Activated T-cell treated with anti-CD3 and anti-CD28 coated beads, Interleukin-2, amount 50 U/mL, for 72 hours (primary cell): ENCODE results near the gene MAP3K2. TPM values are rescaled to one million over a fixed set of nuclear protein-coding genes. Genes with fewer than 3 reads are reported as not detected.
A peak's percentile ranks its signal among the peaks of the same experiment; 100 is the strongest.

ENCODE experiments used
- ATAC-seq, 2 donors: fragments of 150-1000 bp; cut with Tn5 transposase; replicated peaks in 1 of 2; 2 replicates each; pipeline ENCODE4 v1.10.0; 2021; ENCODE audit warnings: moderate library complexity in 2 of 2, mild to moderate bottlenecking in 1 of 2
- DNase-seq, 2 donors: peaks; one replicate each; pipeline ENCODE4 v3.0.0; 2021 to 2022; ENCODE audit warnings: mixed read lengths in 1 of 2
- H3K27ac Mint-ChIP-seq: one replicate; pipeline ENCODE4 v1.8.0; 2022; ENCODE audit warnings: mild to moderate bottlenecking, moderate library complexity, mixed read lengths
- H3K27me3 Mint-ChIP-seq: one replicate; pipeline ENCODE4 v1.8.0; 2022; ENCODE audit warnings: low read depth, mixed read lengths
- H3K36me3 Mint-ChIP-seq, 2 donors: one replicate each; pipeline ENCODE4 v1.8.0; 2022; ENCODE audit warnings: mixed read lengths in 2 of 2, mild to moderate bottlenecking in 1 of 2; ENCODE audit not compliant: insufficient read depth in 2 of 2
- H3K4me1 Mint-ChIP-seq: one replicate; pipeline ENCODE4 v1.8.0; 2022; ENCODE audit warnings: low read depth, mixed read lengths
- H3K4me3 Mint-ChIP-seq, 2 donors: one replicate each; pipeline ENCODE4 v1.8.0; 2022; ENCODE audit warnings: mild to moderate bottlenecking in 2 of 2, mixed read lengths in 2 of 2, moderate library complexity in 2 of 2
- H3K9me3 Mint-ChIP-seq, 2 donors: one replicate each; pipeline ENCODE4 v1.8.0; 2022; ENCODE audit warnings: mixed read lengths in 2 of 2
- total RNA-seq, 2 donors: library from RNA; stranded (reverse); gene quantifications; one replicate each; pipeline ENCODE4 v1.2.3, GENCODE V29; 2022

The MAP3K2 gene
- total RNA-seq, 2 donors from 2014 or later, result 48.9 to 49.1 TPM

GRCh38 chr2:127373362-127374083, 14.3 kb downstream of the MAP3K2 start:
- Mint-ChIP-seq H3K36me3 (peaks cover 17 to 37% of the 10 kb centered on the region in 2 donors), H3K9me3 (peaks cover 7 to 12% of the 10 kb centered on the region in 2 donors), H3K27ac (no peak overlapping the region), H3K4me1 (peaks cover 7% of the 10 kb centered on the region), H3K4me3 (no peak overlapping the region), H3K27me3 (no peaks in the 10 kb centered on the region)
- no peak for ATAC-seq
- DNase-seq, result no peak

DNA sequence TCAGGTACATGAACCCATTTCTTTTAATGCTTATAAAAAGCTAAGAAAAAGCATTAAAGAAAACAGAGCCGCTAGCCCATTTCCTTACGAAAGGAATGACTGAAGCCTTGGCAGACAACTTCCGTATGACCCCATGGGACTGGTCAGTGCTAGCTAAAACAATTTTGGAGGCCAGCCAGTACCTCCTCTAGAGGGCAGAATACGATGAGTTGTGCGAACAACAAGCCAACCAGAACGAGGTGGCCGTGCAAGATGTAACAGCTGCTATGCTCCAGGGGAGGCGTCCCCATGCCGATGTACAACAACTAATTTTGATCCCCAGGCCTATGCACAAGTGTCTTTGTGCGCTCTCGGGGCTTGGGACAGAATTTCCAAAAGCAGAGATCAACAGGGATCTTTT, 16.7 kb downstream of the MAP3K2 start:
- Mint-ChIP-seq H3K36me3 (peaks cover 15 to 29% of the 10 kb centered on the region in 2 donors), H3K27ac (no peak overlapping the region), H3K27me3 (no peaks in the 10 kb centered on the region), H3K9me3 (peaks cover 7 to 10% of the 10 kb centered on the region in 2 donors), H3K4me1 (peaks cover 8% of the 10 kb centered on the region), H3K4me3 (no peak overlapping the region)
- DNase-seq, result no peak
- ATAC-seq, result no peak

- no peak for ATAC-seq
- H3K4me3 Mint-ChIP-seq, result no peak overlapping the region
- H3K9me3 Mint-ChIP-seq, result peaks cover 4 to 10% of the 10 kb centered on the region in 2 donors
- no peaks in the 10 kb centered on the region for H3K27me3 Mint-ChIP-seq
- H3K36me3 Mint-ChIP-seq, result peaks cover 10 to 22% of the 10 kb centered on the region in 2 donors
- H3K4me1 Mint-ChIP-seq, result peaks cover 18% of the 10 kb centered on the region
- H3K27ac Mint-ChIP-seq, result no peak overlapping the region
- no peak for DNase-seq
Observed at GRCh38 chr2:127370010-127370409, 17.8 kb downstream of the MAP3K2 start.

GRCh38 chr2:127365211-127365643, 22.5 kb downstream of the MAP3K2 start:
- no peak for DNase-seq
- H3K4me1 Mint-ChIP-seq, result peaks cover 37% of the 10 kb centered on the region
- H3K27ac Mint-ChIP-seq, result no peak overlapping the region
- H3K36me3 Mint-ChIP-seq, result peaks cover 2 to 5% of the 10 kb centered on the region in 2 donors
- no peaks in the 10 kb centered on the region for H3K27me3 Mint-ChIP-seq
- no peak for ATAC-seq
- peaks cover 0 to 2% of the 10 kb centered on the region in 2 donors for H3K9me3 Mint-ChIP-seq
- H3K4me3 Mint-ChIP-seq, result no peak overlapping the region

DNA sequence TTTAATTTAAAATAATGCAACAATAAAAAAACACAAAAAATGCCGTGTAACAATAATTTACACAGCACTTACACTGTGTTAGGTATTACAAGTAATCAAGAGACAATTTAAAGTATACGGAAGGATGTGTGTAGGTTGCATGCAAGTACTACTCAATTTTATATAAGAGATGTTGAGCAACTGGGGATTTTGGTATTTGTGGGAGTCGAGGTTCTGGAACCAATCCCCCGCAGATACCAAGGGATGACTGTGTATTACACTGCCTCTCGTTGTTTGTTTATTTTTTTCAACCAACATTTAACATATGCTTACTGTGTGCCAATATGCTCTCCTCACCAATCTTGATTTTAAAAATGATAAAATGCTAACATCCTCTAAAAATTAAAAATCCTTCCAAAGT, 24.8 kb downstream of the MAP3K2 start:
- Mint-ChIP-seq H3K27me3 (no peaks in the 10 kb centered on the region), H3K4me1 (peaks cover 50% of the 10 kb centered on the region), H3K9me3 (no peaks in the 10 kb centered on the region), H3K36me3 (no peaks in the 10 kb centered on the region), H3K27ac (no peak overlapping the region), H3K4me3 (no peak overlapping the region)
- no peak for ATAC-seq
- no peak for DNase-seq

- Mint-ChIP-seq H3K4me3 (no peak overlapping the region), H3K36me3 (no peaks in the 10 kb centered on the region), H3K4me1 (peaks cover 53% of the 10 kb centered on the region), H3K27me3 (no peaks in the 10 kb centered on the region), H3K27ac (no peak overlapping the region), H3K9me3 (no peaks in the 10 kb centered on the region)
- ATAC-seq (no peak), DNase-seq (no peak)
Observed at GRCh38 chr2:127361929-127362885, 25.6 kb downstream of the MAP3K2 start.

DNA sequence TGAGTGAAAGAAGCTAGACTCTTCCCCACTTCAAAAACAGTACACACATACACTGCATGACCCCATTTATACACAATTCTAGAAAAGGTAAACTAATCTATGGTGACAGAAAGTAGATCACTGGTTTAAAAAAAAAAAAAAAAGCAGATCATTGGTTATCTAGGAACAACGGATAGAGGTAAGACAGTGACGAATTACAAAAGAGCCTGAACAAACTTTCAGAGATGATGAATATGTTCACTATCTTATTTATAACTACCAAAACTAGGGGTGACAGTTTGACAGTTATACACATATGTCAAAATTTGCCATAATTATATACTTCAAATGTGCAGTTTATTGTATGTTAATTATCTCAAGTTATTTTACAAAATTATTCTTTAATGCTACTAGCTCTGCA, 27.5 kb downstream of the MAP3K2 start:
- H3K9me3 Mint-ChIP-seq, result no peaks in the 10 kb centered on the region
- ATAC-seq (no peak), DNase-seq (no peak)
- no peak overlapping the region for H3K27ac Mint-ChIP-seq
- peaks cover 39% of the 10 kb centered on the region for H3K4me1 Mint-ChIP-seq
- no peaks in the 10 kb centered on the region for H3K36me3 Mint-ChIP-seq
- H3K4me3 Mint-ChIP-seq, result no peak overlapping the region
- no peaks in the 10 kb centered on the region for H3K27me3 Mint-ChIP-seq

DNA sequence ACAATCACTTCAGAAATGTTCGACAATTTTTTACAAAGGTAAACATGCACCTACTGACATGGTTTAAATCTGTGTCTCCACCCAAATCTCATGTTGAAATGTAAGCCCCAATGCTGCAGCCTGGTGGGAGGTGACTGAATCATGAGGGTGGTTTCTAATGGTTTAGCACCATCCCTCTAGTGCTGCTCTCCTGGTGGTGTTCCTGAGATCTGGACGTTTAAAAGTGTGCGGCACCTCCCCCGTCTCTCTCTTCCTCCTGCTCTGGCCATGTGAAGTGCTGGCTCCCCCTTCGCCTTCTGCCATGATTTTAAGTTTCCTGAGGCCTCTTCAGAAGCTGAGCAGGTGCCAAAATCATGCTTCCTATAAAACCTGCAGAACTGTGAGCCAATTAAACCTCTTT, 28.3 kb downstream of the MAP3K2 start:
- peaks cover 39% of the 10 kb centered on the region for H3K4me1 Mint-ChIP-seq
- H3K36me3 Mint-ChIP-seq, result peaks cover 0 to 2% of the 10 kb centered on the region in 2 donors
- H3K27me3 Mint-ChIP-seq, result no peaks in the 10 kb centered on the region
- H3K4me3 Mint-ChIP-seq, result no peak overlapping the region
- DNase-seq (no peak), ATAC-seq (no peak)
- H3K9me3 Mint-ChIP-seq, result no peaks in the 10 kb centered on the region
- H3K27ac Mint-ChIP-seq, result no peak overlapping the region

GRCh38 chr2:127358971-127359370, 28.8 kb downstream of the MAP3K2 start:
- Mint-ChIP-seq H3K27me3 (no peaks in the 10 kb centered on the region), H3K27ac (no peak overlapping the region), H3K4me3 (no peak overlapping the region), H3K9me3 (no peaks in the 10 kb centered on the region), H3K36me3 (peaks cover 0 to 5% of the 10 kb centered on the region in 2 donors), H3K4me1 (peaks cover 36% of the 10 kb centered on the region)
- ATAC-seq (no peak), DNase-seq (no peak)

GRCh38 chr2:127358044-127358443, 29.7 kb downstream of the MAP3K2 start:
- Mint-ChIP-seq H3K9me3 (no peaks in the 10 kb centered on the region), H3K27ac (no peak overlapping the region), H3K4me1 (peaks cover 34% of the 10 kb centered on the region), H3K36me3 (peaks cover 0 to 5% of the 10 kb centered on the region in 2 donors), H3K4me3 (no peak overlapping the region), H3K27me3 (no peaks in the 10 kb centered on the region)
- no peak for DNase-seq
- ATAC-seq, result no peak

DNA sequence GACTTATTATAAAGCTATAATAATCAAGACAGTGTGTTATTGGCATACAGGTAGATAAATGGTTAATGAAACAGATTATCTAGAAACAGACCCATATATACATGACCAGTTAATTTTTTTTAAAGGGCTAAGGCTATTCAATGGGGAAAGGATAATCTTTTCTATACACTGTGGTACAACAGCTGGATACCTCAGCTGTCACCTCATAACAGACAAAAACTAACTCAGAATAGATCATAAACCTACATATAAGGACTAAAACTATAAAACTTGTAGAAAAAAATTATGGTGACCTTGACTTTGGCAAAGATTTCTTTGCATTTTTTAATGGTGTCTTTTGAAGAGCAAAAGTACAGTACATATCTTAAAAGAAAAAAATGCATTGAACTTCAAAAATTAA, 30.2 kb downstream of the MAP3K2 start:
- Mint-ChIP-seq H3K4me1 (peaks cover 34% of the 10 kb centered on the region), H3K36me3 (peaks cover 0 to 5% of the 10 kb centered on the region in 2 donors), H3K27ac (no peak overlapping the region), H3K9me3 (no peaks in the 10 kb centered on the region), H3K27me3 (no peaks in the 10 kb centered on the region), H3K4me3 (no peak overlapping the region)
- ATAC-seq (no peak), DNase-seq (no peak)

DNA sequence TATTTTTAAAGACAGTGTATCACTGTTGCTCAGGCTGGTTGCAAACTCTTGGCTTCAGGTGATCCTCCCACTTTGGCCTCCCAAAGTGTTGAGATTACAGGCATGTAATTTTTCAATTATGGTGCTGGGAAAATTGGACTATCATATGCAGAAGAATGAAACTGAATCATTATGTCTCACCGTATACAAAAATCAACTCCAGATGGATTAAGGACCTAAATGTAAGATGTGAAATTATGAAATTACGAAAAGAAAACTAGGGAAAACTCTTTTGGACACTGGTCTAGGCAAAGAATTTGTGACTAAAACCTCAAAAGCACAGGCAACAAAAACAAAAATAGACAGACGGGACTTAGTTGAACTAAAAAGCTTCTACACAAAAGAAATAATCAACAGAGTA, 31.2 kb downstream of the MAP3K2 start:
- no peak for ATAC-seq
- Mint-ChIP-seq H3K4me3 (no peak overlapping the region), H3K9me3 (no peaks in the 10 kb centered on the region), H3K36me3 (peaks cover 0 to 5% of the 10 kb centered on the region in 2 donors), H3K4me1 (peaks cover 28% of the 10 kb centered on the region), H3K27me3 (no peaks in the 10 kb centered on the region), H3K27ac (no peak overlapping the region)
- DNase-seq, result no peak

- DNase-seq (peak; percentile 21 to 29), ATAC-seq (peak in 1 of 2 donors; percentile 34)
- Mint-ChIP-seq H3K36me3 (peaks cover 0 to 5% of the 10 kb centered on the region in 2 donors), H3K9me3 (no peaks in the 10 kb centered on the region), H3K27me3 (no peaks in the 10 kb centered on the region), H3K4me3 (no peak overlapping the region), H3K27ac (no peak overlapping the region), H3K4me1 (peaks cover 29% of the 10 kb centered on the region)
Observed at GRCh38 chr2:127355407-127356008, 32.3 kb downstream of the MAP3K2 start.
